ENCODE measurements around the gene P2RX3. TPM values are rescaled to one million over a fixed set of nuclear protein-coding genes. Genes with fewer than 3 reads are reported as not detected.

P2RX3 gene
- total and polyA plus RNA-seq, 2 of the 8 experiments (the other 6 are each of a cell fraction or from before 2014, with no cell fraction given): 0.45 to 0.47 TPM

GRCh38 chr11:57374966-57375365 is 36.8 kb downstream of the P2RX3 start:
- no peak overlapping the region for H3K14ac ChIP-seq (ENCODE audit: insufficient read length)
- H3K9ac ChIP-seq (replicated peaks in 1 of 4; ENCODE audit: extremely low read depth in 1 of 4, low read depth in 3 of 4, low read length in 3 of 4): no peak overlapping the region
- H2AK5ac ChIP-seq (ENCODE audit: low read depth, low read length): no peak overlapping the region
- ChIA-PET POLR2A (ENCODE audit: partially characterized antibody) (no interaction called here), CTCF (ENCODE audit: partially characterized antibody) (interaction anchor here (0.6 kb wide), 1 partner anchor 123 kb away, joined by 3 read pairs; no protein-coding TSS in a partner anchor)
- H3K4me2 ChIP-seq (ENCODE audit: insufficient read depth in 1 of 2, low read depth in 2 of 2, low read length in 2 of 2): no peak overlapping the region
- H4K8ac ChIP-seq (ENCODE audit: extremely low read depth, insufficient read depth, low read length): no peak overlapping the region
- no peak overlapping the region for H3K27ac ChIP-seq (ENCODE audit: low read depth, low read length)
- no peak overlapping the region for H2AFZ ChIP-seq (ENCODE audit: low read length)
- DNase-seq (ENCODE audit: low read depth in 1 of 2, low spot score in 2 of 2) (no peak), FAIRE-seq (no peak)
- no peak overlapping the region for H4K91ac ChIP-seq (replicated peaks; ENCODE audit: insufficient read length, low read length)
- WGBS, 2 experiments (ENCODE audit: extremely low coverage in 1 of 2, insufficient coverage in 1 of 2, insufficient read length in 1 of 2, insufficient replicate concordance in 2 of 2, low coverage in 1 of 2, low lambda C conversion rate in 2 of 2, missing lambda C conversion rate in 1 of 2): 89% methylated on average over 3 of the region's 3 CpGs; no CpG with 5 or more reads in 1 of the 2 experiments
- no peak overlapping the region for H2BK12ac ChIP-seq (ENCODE audit: low read depth, low read length)
- no peaks in the 10 kb centered on the region for H3K36me3 ChIP-seq (ENCODE audit: control insufficient read depth in 2 of 4, insufficient read depth in 4 of 4, low read length in 3 of 4)
- no peak overlapping the region for H3K18ac ChIP-seq (ENCODE audit: extremely low read depth, low read length)
- no peak overlapping the region for H2BK5ac ChIP-seq (ENCODE audit: low read depth, low read length)
- no peaks in the 10 kb centered on the region for H3K79me2 ChIP-seq (ENCODE audit: control insufficient read depth in 1 of 2, insufficient read depth in 2 of 2, low read length in 2 of 2)
- no peak for TF ChIP-seq CBX8 (IDR thresholded peaks at IDR 0.05; ENCODE audit: borderline replicate concordance, low read depth, low read length)
- no peak for TF ChIP-seq JUND (IDR thresholded peaks at IDR 0.05; ENCODE audit: low read length)
- no peak for TF ChIP-seq POLR2A (IDR thresholded peaks at IDR 0.05; ENCODE audit: control extremely low read depth in 1 of 2, low read depth in 2 of 2, low read length in 2 of 2)
- TF ChIP-seq TAF7 (optimal IDR thresholded peaks at IDR 0.05; ENCODE audit: borderline replicate concordance, low read depth, low read length): no peak
- no peak overlapping the region for H2BK20ac ChIP-seq (ENCODE audit: low read length)
- no peak overlapping the region for H3K56ac ChIP-seq (replicated peaks; ENCODE audit: insufficient read length, low read depth, low read length)
- no peaks in the 10 kb centered on the region for H3K79me1 ChIP-seq (ENCODE audit: low read depth, low read length)
- peaks cover 0 to 2% (median 0%) of the 10 kb centered on the region in 4 experiments; a peak in 2 of 7 replicates for H3K27me3 ChIP-seq (replicated peaks in 1 of 4; ENCODE audit: control insufficient read depth in 3 of 4, extremely low read depth in 1 of 4, insufficient read depth in 3 of 4, low read length in 3 of 4)
- H2BK120ac ChIP-seq (replicated peaks; ENCODE audit: low read depth, low read length): no peak overlapping the region
- H3K4me1 ChIP-seq (replicated peaks in 1 of 4; ENCODE audit: control insufficient read depth in 3 of 4, insufficient read depth in 4 of 4, low read length in 3 of 4): no peaks in the 10 kb centered on the region
- H4K5ac ChIP-seq (ENCODE audit: insufficient read length, low read depth, low read length): no peak overlapping the region
- no peak overlapping the region for H3K4me3 ChIP-seq (ENCODE audit: extremely low read depth in 1 of 4, insufficient read depth in 2 of 4, low read depth in 3 of 4, low read length in 4 of 4)
- H3K23me2 ChIP-seq (ENCODE audit: low read depth, low read length): peaks cover 4% of the 10 kb centered on the region; the same call in 1 of the 2 replicates
- no peaks in the 10 kb centered on the region for H3K9me3 ChIP-seq (ENCODE audit: insufficient read depth in 2 of 2, low read depth in 1 of 2, low read length in 1 of 2)
- no peak overlapping the region for H3K23ac ChIP-seq (ENCODE audit: insufficient read length)
- H4K20me1 ChIP-seq (replicated peaks in 1 of 2; ENCODE audit: control insufficient read depth in 1 of 2, insufficient read depth in 2 of 2, low read length in 2 of 2): no peaks in the 10 kb centered on the region
- H2BK15ac ChIP-seq (ENCODE audit: low read length): no peak overlapping the region
- H3K4ac ChIP-seq (replicated peaks; ENCODE audit: insufficient read length, low read depth, low read length): no peak overlapping the region

All from H1 (cell line).